Measurements from ENCODE around the gene ISLR.
A peak's percentile ranks its signal among the peaks of the same experiment; 100 is the strongest.

The ISLR gene

GRCh38 chr15:74208901-74209559 is 35.5 kb downstream of the ISLR start:
- no peak for TF ChIP-seq CTCF (IDR thresholded peaks at IDR 0.05; ENCODE audit: low read depth, low read length)
- H3K4me3 ChIP-seq (replicated peaks in 1 of 2; ENCODE audit: low read depth in 2 of 2, low read length in 2 of 2) = no peak overlapping the region
- peak; percentile 47 for DNase-seq (ENCODE audit: low read depth in 2 of 2)

- DNase-seq (ENCODE audit: low read depth in 2 of 2) = no peak
- no peak overlapping the region for H3K4me3 ChIP-seq (replicated peaks in 1 of 2; ENCODE audit: low read depth in 2 of 2, low read length in 2 of 2)
- TF ChIP-seq CTCF (IDR thresholded peaks at IDR 0.05; ENCODE audit: low read depth, low read length) = no peak
These were observed 36.0 kb downstream of the ISLR start for GRCh38 chr15:74209560-74209958.

GRCh38 chr15:74209997-74210671 is 36.6 kb downstream of the ISLR start:
- no peak for TF ChIP-seq CTCF (IDR thresholded peaks at IDR 0.05; ENCODE audit: low read depth, low read length)
- peak; percentile 83 to 96 for DNase-seq (ENCODE audit: low read depth in 2 of 2)
- H3K4me3 ChIP-seq (replicated peaks in 1 of 2; ENCODE audit: low read depth in 2 of 2, low read length in 2 of 2) = no peak overlapping the region

- no peak for TF ChIP-seq CTCF (IDR thresholded peaks at IDR 0.05; ENCODE audit: low read depth, low read length)
- no peak overlapping the region for H3K4me3 ChIP-seq (replicated peaks in 1 of 2; ENCODE audit: low read depth in 2 of 2, low read length in 2 of 2)
- no peak for DNase-seq (ENCODE audit: low read depth in 2 of 2)
These were observed 37.2 kb downstream of the ISLR start for GRCh38 chr15:74210729-74211128.

- TF ChIP-seq CTCF (IDR thresholded peaks at IDR 0.05; ENCODE audit: low read depth, low read length) = no peak
- no peak for DNase-seq (ENCODE audit: low read depth in 2 of 2)
- no peak overlapping the region for H3K4me3 ChIP-seq (replicated peaks in 1 of 2; ENCODE audit: low read depth in 2 of 2, low read length in 2 of 2)
These were observed 38.1 kb downstream of the ISLR start for GRCh38 chr15:74211656-74212055.

- TF ChIP-seq CTCF (IDR thresholded peaks at IDR 0.05; ENCODE audit: low read depth, low read length) = no peak
- no peak overlapping the region for H3K4me3 ChIP-seq (replicated peaks in 1 of 2; ENCODE audit: low read depth in 2 of 2, low read length in 2 of 2)
- DNase-seq (ENCODE audit: low read depth in 2 of 2) = no peak
These were observed 39.0 kb downstream of the ISLR start for GRCh38 chr15:74212494-74212893.

Data from cardiac fibroblast (primary cell).